Kidney tubule cell (primary cell): ENCODE data around the gene KRTAP4-2.
"Not testable (repeated sequence)": the region's sequence is repeated elsewhere in the genome, so short reads cannot be mapped to it uniquely, and the experiment has no call there.

Experiments used
- DNase-seq: peaks from one replicate; pipeline ENCODE4 v3.0.0-alpha.2; 2018; ENCODE audit warnings: low spot score

Gene KRTAP4-2

GRCh38 chr17:41177727-41178271 lies at the start of gene KRTAP4-2:
Gene KRTAP4-2 (minus strand): TSS chr17:41178221. CDS start chr17:41178164, 57 bp downstream.
- no peak for DNase-seq

DNA sequence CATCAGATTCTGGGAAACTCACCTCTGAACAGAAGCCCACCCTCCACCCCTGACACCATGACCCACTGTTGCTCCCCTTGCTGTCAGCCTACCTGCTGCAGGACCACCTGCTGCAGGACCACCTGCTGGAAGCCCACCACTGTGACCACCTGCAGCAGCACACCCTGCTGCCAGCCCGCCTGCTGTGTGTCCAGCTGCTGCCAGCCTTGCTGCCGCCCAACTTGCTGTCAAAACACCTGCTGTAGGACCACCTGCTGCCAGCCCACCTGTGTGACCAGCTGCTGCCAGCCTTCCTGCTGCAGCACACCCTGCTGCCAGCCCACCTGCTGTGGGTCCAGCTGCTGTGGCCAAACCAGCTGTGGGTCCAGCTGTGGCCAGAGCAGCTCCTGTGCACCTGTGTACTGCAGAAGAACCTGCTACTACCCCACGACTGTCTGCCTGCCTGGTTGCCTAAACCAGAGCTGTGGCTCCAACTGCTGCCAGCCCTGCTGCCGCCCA lies 48.6 kb upstream of the KRTAP4-2 start, which contains the start of gene KRTAP9-2:
Gene KRTAP9-2, plus strand, starts transcription at position 51 of the 498 bp plus-strand sequence. Its CDS starts 7 bp downstream, at position 58.
- DNase-seq, result not testable (repeated sequence)

GRCh38 chr17:41226051-41226450 lies 48.0 kb upstream of the KRTAP4-2 start:
- no peak for DNase-seq

DNA sequence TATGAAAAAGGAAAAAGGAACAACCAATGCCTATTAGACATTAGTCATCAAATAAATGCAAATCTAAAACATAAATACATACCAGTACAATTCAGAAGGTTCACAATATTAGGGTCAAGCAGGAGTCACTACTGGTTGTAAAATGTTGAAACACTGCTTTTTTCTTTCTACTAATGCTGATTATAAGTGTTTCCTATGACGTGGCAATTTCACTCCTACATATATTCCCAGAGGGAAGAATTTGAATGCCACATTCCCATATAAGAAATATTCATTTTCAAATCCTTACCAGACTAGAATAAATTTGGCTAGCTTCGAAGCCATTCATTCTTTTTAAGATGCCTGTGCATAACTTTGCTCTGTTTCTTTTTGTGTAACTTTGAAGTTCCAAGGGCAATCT lies 45.8 kb upstream of the KRTAP4-2 start:
- DNase-seq, result no peak

GRCh38 chr17:41215681-41216080 lies 37.7 kb upstream of the KRTAP4-2 start:
- DNase-seq, result no peak

GRCh38 chr17:41212524-41213169 lies 34.6 kb upstream of the KRTAP4-2 start:
- DNase-seq, result no peak

DNA sequence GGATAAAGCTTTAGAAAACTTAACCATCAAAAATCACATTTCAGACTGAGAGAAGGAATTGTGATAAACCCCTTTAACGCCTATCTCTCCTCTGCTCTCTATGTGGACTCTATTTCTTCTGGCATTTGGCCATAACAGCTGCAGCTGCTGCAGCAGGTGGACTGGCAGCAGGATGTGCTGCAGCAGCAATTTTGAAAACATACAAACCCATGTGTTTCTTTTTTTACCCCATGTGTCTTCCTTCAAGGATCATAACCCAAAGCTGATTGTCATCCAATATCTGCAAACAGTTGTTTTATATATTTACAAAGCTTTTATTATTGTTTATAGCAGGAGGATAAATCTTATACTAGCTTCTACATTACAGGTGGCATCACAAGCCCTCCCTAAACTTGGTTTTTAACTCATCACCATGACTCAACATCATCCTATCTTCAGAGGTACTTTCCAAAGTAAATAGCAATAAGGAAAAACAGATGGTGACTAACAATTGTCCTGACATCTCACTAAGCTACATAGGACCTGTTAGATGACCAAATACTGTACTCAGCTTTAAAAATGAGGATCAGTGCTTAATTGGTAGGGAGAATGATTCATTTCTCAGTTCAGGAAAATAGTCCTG lies 33.9 kb upstream of the KRTAP4-2 start:
- peak; percentile 82 for DNase-seq

DNA sequence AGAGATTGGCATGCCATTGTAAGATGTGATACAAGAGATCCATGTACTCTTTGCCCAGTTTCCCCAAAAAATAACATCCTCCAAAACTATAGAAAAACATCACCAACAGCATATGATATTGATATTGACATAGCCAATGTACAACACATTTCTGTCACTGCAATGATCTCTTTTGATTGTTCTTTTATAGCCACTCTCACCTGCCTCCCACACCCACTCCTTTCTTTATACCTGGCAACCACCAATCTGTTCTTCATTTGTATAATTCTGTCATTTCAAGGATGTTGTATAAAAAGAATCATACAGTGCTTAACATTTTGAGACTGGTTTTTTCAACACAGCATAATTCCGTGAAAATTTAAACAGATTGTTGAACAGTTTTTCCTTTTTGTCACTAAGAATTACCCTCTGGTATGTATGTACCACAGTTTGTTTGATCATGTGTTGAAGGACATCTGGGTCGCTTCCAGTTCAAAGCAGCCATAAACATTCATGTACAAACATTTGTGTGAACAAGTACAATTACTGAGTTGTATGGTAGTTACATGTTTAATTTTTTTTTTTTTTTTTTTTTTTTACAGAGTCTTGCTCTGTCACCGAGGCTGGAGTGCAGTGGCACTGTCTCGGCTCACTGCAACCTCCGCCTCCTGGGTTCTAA lies 21.5 kb upstream of the KRTAP4-2 start:
- no peak for DNase-seq

GRCh38 chr17:41196068-41196467 lies 18.0 kb upstream of the KRTAP4-2 start:
- no peak for DNase-seq

DNA sequence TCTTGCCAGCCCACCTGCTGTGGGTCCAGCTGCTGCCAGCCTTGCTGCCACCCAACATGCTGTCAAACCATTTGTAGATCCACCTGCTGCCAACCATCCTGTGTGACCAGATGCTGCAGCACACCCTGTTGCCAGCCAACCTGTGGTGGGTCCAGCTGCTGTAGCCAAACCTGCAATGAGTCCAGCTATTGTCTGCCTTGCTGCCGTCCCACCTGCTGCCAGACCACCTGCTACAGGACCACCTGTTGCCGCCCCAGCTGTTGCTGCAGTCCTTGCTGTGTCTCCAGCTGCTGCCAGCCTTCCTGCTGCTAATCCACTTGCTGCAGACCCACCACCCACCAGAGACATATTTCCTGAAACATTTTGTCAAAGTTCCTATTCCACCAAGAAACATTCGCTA lies 12.3 kb upstream of the KRTAP4-2 start:
- no peak for DNase-seq

- not testable (repeated sequence) for DNase-seq
Measured at GRCh38 chr17:41189837-41190318, 11.9 kb upstream of the KRTAP4-2 start, which contains the start of gene KRTAP9-1. Gene KRTAP9-1 (plus strand): TSS chr17:41189887. CDS start chr17:41189887, 0 bp downstream.

- no peak for DNase-seq
Measured at GRCh38 chr17:41186872-41187271, 8.9 kb upstream of the KRTAP4-2 start.

DNA sequence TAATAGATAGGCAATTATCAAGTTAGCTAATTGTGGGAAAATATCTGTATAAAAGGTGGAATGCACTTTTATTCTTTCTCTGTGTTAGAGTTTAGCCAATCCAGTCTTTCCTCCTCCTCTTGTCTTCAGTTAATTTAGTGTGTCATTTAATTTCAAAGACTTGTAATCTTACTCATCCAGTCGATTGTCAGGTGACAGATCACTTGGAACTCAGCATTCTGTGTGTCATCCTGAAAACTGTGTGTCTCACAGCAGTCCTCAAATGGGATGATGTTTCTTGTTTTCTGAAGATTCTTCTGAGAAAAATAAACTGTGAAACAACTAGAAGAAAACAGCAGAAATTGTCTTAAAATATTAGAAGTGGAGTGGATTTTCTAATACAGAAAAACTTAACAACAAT lies 7.0 kb upstream of the KRTAP4-2 start:
- peak; percentile 69 for DNase-seq

DNA sequence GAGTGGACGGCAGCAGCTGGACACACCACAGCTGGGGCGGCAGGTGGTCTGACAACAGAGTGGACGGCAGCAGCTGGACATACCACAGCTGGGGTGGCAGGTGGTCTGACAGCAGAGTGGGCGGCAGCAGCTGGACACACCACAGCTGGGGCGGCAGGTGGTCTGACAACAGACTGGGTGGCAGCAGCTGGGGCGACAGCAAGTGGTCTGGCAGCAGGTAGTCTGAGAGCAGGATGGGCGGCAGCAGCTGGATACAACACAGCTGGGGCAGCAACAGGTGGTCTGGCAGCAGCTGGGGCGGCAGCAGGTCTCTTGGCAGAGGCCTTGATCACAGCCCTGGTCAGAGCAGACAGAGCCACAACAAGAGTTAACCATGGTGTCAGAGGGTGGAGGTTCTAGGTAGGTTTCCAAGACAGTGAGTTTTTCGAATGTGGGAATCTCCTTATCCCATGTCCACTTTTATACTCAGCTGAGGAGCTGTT lies 6.5 kb upstream of the KRTAP4-2 start, which contains the start of gene KRTAP4-1:
Gene KRTAP4-1, minus strand, starts transcription at position 432 of the 482 bp plus-strand sequence. Its CDS starts 57 bp downstream, at position 375.
- DNase-seq, result no peak

DNA sequence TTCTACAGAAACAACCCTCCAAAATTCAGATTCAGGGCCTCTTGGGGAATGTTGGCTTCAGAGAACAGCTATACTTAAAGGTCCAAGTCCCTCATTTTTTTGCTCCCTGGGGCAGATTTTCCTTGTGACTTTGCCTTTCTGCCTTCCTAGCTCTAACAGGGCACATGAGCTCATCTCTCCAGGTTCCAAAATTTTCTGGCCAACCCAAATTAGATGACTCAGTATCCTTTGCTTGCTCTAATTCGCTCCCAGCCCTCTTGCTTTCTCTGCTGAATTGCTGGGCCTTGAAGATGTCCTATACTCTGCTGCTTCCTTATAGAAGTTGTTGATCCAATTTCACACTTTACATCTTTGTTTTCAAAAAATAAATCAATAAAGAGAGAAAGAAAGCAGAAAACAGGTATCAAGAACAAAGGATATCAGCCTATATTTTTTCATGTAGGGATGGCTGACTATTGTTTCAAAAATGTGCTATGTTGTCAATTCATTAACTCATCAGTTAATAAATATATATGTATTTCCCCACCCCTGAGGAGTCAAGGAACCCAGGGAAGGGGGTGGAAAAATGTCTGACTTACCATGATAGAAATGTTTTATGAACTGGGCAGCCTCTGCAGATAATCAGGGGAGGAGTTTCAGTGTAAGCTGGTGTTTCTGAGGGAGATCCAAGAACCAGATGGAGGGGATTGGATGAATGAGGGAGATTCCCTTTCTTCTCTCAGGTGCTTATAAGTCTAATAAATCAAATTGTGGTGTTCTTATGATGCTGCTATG lies 1.0 kb upstream of the KRTAP4-2 start:
- peak; percentile 89 for DNase-seq

DNA sequence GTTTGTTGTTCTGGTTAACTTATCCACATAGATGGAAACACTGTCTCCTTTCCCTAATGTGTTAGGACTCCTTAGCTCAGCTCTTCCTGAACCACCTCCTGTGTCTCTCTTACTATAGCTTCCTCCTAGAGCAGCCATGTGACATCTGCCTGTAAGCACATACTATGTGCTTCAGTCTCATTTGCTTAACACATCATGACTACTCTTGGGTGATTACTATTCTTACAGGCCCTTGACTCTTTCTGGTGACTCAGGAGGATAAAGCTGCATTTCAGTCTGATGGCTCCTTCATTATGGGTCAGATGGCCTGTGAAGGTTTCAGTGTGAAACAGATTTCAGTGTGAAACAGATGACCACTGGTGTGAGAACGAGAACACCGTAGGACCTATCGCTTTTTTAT lies 320 bp upstream of the KRTAP4-2 start:
- DNase-seq, result peak; percentile 93

DNA sequence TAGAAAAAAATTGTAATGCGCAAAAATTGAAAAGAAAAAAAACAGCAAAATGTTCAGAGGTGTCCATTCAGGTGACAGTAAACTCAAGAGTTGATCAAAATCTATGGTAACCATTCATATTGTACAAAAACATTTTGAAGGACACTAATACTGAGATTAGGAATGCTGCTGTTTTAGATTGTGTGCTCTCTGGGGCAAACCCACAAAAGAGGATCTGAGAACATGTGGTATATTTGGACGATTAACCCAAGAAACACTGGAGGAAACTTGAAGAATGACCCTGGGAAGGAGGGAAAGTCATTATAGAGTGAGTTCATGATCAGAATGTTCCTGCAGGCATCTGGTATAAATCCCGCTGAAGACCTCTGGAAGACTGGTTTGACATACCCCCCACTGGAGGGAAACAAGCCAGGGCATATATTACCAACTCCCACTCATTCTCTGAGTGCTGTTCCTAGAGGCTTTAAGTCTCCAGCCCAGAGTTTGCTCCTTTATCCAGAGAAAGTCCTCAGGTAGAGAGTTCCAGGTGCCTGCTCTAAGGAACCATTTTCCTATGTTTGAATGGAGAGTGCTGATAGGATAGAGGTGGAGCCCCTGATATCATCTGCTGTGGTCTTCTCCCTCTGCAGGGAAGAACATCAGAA lies 1.2 kb downstream of the KRTAP4-2 start:
- no peak for DNase-seq

GRCh38 chr17:41171886-41172285 lies 6.1 kb downstream of the KRTAP4-2 start:
- DNase-seq, result no peak

- no peak for DNase-seq
Measured at GRCh38 chr17:41168121-41168520, 9.9 kb downstream of the KRTAP4-2 start, which contains the start of gene KRTAP4-3. Gene KRTAP4-3 (minus strand): TSS chr17:41168221. CDS start chr17:41168172, 49 bp downstream.

- DNase-seq, result no peak
Measured at GRCh38 chr17:41167561-41167960, 10.5 kb downstream of the KRTAP4-2 start.

DNA sequence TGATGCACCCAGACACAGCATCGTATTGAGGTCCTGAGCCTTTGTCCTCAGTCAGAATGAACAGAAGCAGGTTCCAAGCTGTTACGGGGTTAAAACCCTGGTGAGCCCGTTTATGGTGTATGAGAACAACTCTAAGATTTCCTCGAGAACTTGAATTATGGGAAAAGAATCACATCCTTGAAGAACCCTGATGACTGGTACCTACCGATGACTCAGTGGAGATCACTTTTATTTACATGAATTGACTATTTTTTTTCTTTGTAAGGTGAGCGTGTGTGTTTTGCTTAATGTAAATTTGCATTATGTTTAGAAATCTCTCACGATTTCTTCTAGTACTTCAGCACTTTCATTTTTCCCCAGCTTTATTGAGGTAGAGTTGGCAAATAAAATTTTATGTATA lies 14.2 kb downstream of the KRTAP4-2 start:
- DNase-seq, result no peak
